Fibroblast of the aortic adventitia (primary cell): ENCODE data around the gene IL3. TPM values are rescaled to one million over a fixed set of nuclear protein-coding genes. Genes with fewer than 3 reads are reported as not detected.

Experiments used
- DNase-seq: peaks from one replicate; pipeline ENCODE4 v3.0.0-alpha.2; 2010; ENCODE audit warnings: low read depth
- H3K4me3 ChIP-seq: 2 replicates; pipeline ENCODE4 v1.5.1; 2011; ENCODE audit warnings: low read depth, mild to moderate bottlenecking, control low read depth, low read length, moderate library complexity
- total RNA-seq: library from RNA; depleted of rRNA; stranded (reverse); fragments of >200 nt; gene quantifications from 2 replicates; pipeline ENCODE4 v1.2.3, GENCODE V29; 2012; ENCODE audit warnings: low replicate concordance
- TF ChIP-seq, protein P1 (sequence below): IDR thresholded peaks from 2 replicates; pipeline ENCODE4 v1.5.1; 2011; ENCODE audit warnings: mild to moderate bottlenecking, low read length, control low read depth, inconsistent platforms; ENCODE audit not compliant: insufficient read depth

The IL3 gene, protein sequence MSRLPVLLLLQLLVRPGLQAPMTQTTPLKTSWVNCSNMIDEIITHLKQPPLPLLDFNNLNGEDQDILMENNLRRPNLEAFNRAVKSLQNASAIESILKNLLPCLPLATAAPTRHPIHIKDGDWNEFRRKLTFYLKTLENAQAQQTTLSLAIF
- total RNA-seq, result not detected in 2 replicates

DNA sequence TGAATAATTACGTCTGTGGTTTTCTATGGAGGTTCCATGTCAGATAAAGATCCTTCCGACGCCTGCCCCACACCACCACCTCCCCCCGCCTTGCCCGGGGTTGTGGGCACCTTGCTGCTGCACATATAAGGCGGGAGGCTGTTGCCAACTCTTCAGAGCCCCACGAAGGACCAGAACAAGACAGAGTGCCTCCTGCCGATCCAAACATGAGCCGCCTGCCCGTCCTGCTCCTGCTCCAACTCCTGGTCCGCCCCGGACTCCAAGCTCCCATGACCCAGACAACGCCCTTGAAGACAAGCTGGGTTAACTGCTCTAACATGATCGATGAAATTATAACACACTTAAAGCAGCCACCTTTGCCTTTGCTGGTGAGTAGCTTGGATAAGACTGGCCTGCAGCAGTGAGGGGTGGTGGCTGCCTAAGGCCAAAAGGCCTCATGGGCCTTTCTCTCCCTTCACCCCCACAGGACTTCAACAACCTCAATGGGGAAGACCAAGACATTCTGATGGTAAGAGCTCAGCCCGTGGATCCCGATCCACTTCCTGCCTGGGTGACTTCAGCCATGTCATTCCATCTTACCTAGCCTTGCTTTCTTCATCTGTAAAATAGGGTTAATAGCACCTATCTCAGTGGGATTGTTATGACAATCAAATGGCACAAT lies at the start of gene IL3:
IL3 (plus strand) TSS at position 155 of the 661 bp plus-strand sequence; CDS start at position 207, 52 bp downstream.
- no peak within 1 kb of the TSS for H3K4me3 ChIP-seq
- TF ChIP-seq, protein P1, sequence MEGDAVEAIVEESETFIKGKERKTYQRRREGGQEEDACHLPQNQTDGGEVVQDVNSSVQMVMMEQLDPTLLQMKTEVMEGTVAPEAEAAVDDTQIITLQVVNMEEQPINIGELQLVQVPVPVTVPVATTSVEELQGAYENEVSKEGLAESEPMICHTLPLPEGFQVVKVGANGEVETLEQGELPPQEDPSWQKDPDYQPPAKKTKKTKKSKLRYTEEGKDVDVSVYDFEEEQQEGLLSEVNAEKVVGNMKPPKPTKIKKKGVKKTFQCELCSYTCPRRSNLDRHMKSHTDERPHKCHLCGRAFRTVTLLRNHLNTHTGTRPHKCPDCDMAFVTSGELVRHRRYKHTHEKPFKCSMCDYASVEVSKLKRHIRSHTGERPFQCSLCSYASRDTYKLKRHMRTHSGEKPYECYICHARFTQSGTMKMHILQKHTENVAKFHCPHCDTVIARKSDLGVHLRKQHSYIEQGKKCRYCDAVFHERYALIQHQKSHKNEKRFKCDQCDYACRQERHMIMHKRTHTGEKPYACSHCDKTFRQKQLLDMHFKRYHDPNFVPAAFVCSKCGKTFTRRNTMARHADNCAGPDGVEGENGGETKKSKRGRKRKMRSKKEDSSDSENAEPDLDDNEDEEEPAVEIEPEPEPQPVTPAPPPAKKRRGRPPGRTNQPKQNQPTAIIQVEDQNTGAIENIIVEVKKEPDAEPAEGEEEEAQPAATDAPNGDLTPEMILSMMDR, result no peak
- DNase-seq, result no peak

DNA sequence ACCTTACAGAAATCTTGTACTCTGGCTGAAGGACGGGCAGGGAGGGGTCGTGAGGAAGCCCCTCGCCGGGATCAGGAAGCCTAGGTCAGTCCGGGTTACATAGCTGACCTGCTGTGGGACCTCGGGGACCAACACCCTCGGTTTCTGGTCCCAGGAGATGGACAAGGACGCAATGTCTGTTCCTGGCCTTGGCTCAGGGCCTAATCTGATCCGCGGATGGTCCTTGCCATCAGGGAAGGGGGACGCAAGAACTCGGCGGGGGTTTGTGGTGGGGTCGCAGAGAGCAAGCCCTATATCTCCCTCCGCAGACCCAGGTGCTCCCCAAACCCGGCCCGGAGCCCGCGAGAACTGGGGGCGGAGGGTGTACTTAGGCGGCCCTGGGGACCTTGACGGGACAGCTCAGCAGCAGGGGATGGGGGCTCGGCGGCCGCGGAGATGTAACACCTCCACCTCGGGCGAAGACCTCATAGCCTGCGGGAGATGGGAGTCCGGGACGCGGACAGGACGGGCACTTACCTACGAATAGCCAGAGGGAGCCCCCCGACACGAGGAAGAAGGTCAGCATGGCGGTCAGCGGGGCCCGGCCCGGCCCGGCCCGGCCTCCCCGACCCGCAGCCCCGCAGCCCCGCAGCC lies 49.4 kb upstream of the IL3 start:
- DNase-seq, result no peak
- H3K4me3 ChIP-seq, result peak overlapping the region; percentile 58
- TF ChIP-seq, protein P1, result no peak

DNA sequence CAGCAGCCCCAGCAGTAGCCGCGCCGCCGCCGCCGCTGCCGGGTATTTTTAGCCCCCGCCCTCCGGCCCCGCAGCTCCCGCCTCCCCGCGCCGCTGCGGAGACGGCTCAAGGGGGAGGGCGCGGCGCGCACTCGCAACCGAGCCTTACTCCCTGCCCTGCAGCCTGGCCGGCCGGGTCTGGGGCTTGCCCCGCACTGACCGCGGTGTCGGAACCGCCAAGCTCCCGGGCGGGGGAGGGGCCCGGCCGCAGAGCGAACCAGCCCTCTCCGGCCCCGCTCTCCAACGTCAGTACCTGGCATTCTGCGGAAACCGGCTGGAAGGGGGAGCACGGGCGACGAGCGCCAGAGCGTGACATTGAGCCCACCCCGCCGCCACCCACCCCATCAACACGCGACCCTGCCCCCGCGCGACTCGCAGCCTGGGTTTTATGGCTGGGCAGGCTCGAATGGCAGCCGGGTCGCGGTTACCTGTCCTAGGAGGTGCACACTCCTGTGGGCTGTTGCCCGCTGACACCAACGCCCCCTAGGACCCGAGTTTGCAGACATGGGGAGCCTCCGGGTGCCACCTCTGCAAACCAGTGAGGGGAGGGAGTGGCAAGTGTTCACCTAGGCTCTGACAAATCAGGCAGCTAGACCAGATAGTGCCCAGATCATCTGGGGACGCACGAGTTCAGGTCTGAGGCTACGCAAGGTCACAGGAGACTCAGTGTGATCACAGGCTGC lies 48.7 kb upstream of the IL3 start, which contains the start of gene ACSL6:
ACSL6 (minus strand) TSS at position 37 of the 722 bp plus-strand sequence. CDS start 105 bp downstream, outside the sequence.
- TF ChIP-seq, protein P1, result no peak
- no peak for DNase-seq
- H3K4me3 ChIP-seq, result peak within 1 kb of the TSS; percentile 58

DNA sequence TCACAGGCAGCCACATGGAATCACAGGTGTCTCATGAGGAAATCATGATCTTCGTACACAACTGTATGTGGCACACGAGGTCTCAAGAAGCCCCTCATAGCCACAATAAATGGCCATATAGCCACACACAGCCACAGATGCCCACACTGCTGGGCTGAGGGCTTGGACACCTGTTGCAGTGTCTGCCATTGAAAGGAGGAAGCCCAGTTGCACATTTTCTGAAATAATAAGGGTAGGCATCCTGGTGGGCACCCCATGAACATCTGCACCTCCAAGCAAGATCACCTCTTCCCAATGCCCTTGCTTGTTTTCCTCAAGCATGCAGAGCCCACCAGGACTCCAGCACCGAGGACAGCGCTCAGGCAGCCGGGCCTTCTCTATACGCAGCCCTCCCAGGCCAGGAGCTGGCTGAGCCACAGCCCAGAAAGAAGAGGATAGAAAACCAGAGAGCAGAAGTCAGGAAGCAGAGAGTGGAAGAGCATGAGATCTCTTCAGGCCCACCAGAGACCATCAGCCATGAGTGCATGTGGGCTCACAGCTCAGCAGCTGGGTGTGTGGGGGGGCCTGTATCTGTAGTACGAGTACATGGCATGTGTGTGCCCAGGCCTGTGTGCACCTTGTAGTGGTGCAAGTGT lies 48.0 kb upstream of the IL3 start:
- TF ChIP-seq, protein P1, result no peak
- DNase-seq, result peak; percentile 72
- no peak overlapping the region for H3K4me3 ChIP-seq

DNA sequence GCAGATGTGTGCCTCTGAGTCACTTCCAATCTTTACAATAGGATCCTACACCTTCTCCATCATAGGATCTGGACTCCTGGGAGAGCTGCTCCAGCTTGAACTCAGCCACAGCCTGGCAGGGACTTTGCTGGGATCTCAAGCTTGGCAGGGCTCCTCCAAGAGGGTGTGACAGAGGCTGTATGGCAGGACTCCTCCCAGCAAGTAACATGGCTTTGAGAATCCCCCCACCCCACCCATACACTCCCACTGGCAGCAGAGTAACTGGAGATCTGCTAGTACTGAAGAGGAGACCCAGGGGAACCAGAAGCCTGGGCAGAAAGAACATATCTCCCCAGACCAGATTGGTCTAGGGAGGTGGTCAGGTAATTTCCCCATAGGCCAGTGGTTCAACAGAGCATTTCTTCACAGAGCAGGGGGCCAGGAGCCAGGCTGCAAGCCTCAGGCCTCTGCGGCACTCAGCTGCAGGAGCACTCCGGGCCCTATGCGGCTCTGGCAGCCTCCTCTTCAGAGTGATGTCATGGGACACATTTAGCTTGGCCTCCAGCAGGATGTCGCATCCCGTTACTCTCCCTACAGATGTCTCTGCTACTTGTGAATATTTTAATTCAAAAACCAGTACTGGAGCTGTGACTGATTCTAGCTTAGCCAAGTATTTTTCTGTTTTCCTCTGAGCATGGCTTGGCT lies 47.3 kb upstream of the IL3 start:
- TF ChIP-seq, protein P1, result no peak
- no peak for DNase-seq
- H3K4me3 ChIP-seq, result no peak overlapping the region

DNA sequence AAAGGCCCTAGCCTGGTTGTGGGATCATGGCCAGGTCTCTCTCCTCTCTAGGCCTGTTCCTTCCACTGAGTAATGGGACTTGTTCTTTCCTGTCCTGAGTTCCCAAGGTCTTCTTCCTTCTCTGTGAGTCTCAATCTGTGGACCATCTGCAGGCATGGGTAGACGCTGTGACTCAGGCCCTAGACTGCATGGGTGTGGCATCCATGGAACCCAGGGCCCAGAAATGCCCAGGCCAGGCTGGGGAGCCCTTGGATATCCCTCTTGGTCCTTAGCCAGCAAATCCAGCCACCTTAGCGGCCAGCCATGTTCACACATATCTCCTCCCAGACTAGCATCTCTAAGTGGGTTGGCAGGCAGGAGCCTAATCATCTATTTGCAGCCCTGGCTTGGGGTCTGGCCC lies 46.7 kb upstream of the IL3 start:
- no peak overlapping the region for H3K4me3 ChIP-seq
- no peak for DNase-seq
- TF ChIP-seq, protein P1, result no peak
